Osteoblast (primary cell): ENCODE results near the gene XYLT1. TPM values are rescaled to one million over a fixed set of nuclear protein-coding genes. Genes with fewer than 3 reads are reported as not detected.

Experiments used
- DNase-seq: peaks from one replicate; pipeline ENCODE4 v3.0.0; 2011; ENCODE audit warnings: low spot score, mixed read lengths; ENCODE audit not compliant: insufficient read length; ENCODE audit errors: missing footprints
- H2AFZ ChIP-seq: 2 replicates; pipeline ENCODE4 v1.6.0; 2011; ENCODE audit warnings: mild to moderate bottlenecking, low read length
- H3K27ac ChIP-seq: 2 replicates; pipeline ENCODE4 v1.5.1; 2011; ENCODE audit warnings: mild to moderate bottlenecking, low read depth, low read length, moderate library complexity
- H3K27me3 ChIP-seq: 2 replicates; pipeline ENCODE4 v1.6.0; 2012; ENCODE audit warnings: mild to moderate bottlenecking, control low read depth, inconsistent platforms, low read length, moderate library complexity; ENCODE audit not compliant: insufficient read depth
- H3K36me3 ChIP-seq: 2 replicates; pipeline ENCODE4 v1.5.1; 2011; ENCODE audit warnings: mild to moderate bottlenecking, low read length, control low read depth, moderate library complexity; ENCODE audit not compliant: insufficient read depth
- H3K4me1 ChIP-seq: 2 replicates; pipeline ENCODE4 v1.5.1; 2011; ENCODE audit warnings: mild to moderate bottlenecking, low read length, control low read depth, moderate library complexity; ENCODE audit not compliant: insufficient read depth
- H3K4me2 ChIP-seq: 2 replicates; pipeline ENCODE4 v1.6.0; 2011; ENCODE audit warnings: mild to moderate bottlenecking, low read length; ENCODE audit not compliant: insufficient read depth
- H3K4me3 ChIP-seq: fragments of 200-600 bp; sonication (generic); 3 replicates; pipeline ENCODE4 v1.5.1; 2012; ENCODE audit warnings: mild to moderate bottlenecking, low read length, inconsistent platforms; ENCODE audit not compliant: insufficient read depth
- H3K79me2 ChIP-seq: 2 replicates; pipeline ENCODE4 v1.6.0; 2012; ENCODE audit warnings: mild to moderate bottlenecking, low read length, control low read depth, inconsistent platforms; ENCODE audit not compliant: insufficient read depth
- H3K9me3 ChIP-seq: 2 replicates; pipeline ENCODE4 v1.5.1; 2011; ENCODE audit warnings: low read depth, low read length, control low read depth
- H4K20me1 ChIP-seq: 2 replicates; pipeline ENCODE4 v1.6.0; 2012; ENCODE audit warnings: mild to moderate bottlenecking, low read length, control low read depth; ENCODE audit not compliant: insufficient read depth
- total RNA-seq: library from RNA; depleted of rRNA; stranded (reverse); fragments of >200 nt; gene quantifications from 2 replicates; pipeline ENCODE4 v1.2.3, GENCODE V29; 2012
- TF ChIP-seq, protein P1 (sequence below): IDR thresholded peaks from 2 replicates; pipeline ENCODE4 v1.5.1; 2011; ENCODE audit warnings: mild to moderate bottlenecking, low read depth, low read length, moderate library complexity; ENCODE audit errors: extremely low read depth

XYLT1 gene
- total RNA-seq, 1 donor, result 43.4 TPM

DNA sequence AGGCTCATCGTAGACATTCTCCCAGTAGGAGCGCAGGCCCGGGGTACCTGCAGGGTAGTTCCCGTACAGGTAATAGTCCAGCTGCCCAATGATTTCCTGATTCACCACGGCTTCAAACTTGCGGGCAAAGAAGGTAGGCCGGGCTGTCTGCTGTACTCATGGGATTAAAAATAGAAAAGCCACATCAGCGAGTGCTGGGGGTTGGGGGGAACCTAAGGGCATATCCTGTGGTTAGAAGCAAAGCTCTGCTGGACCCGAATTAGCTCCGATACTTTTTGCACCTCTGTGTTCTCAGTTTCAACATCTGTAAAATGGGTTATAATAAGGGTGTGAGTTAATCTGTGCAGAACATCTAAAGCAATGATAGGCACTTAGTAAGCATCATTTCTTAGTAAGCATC is 336.2 kb downstream of the XYLT1 start:
- H3K4me1 ChIP-seq, result no peaks in the 10 kb centered on the region
- H3K27me3 ChIP-seq, result no peaks in the 10 kb centered on the region
- peaks cover 16% of the 10 kb centered on the region for H3K36me3 ChIP-seq
- no peak overlapping the region for H3K4me2 ChIP-seq
- H2AFZ ChIP-seq, result no peak overlapping the region
- peaks cover 5% of the 10 kb centered on the region for H4K20me1 ChIP-seq
- TF ChIP-seq, protein P1, sequence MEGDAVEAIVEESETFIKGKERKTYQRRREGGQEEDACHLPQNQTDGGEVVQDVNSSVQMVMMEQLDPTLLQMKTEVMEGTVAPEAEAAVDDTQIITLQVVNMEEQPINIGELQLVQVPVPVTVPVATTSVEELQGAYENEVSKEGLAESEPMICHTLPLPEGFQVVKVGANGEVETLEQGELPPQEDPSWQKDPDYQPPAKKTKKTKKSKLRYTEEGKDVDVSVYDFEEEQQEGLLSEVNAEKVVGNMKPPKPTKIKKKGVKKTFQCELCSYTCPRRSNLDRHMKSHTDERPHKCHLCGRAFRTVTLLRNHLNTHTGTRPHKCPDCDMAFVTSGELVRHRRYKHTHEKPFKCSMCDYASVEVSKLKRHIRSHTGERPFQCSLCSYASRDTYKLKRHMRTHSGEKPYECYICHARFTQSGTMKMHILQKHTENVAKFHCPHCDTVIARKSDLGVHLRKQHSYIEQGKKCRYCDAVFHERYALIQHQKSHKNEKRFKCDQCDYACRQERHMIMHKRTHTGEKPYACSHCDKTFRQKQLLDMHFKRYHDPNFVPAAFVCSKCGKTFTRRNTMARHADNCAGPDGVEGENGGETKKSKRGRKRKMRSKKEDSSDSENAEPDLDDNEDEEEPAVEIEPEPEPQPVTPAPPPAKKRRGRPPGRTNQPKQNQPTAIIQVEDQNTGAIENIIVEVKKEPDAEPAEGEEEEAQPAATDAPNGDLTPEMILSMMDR, result no peak
- H3K27ac ChIP-seq, result no peak overlapping the region
- no peak overlapping the region for H3K4me3 ChIP-seq
- no peaks in the 10 kb centered on the region for H3K79me2 ChIP-seq
- no peaks in the 10 kb centered on the region for H3K9me3 ChIP-seq
- DNase-seq, result peak; percentile 46

DNA sequence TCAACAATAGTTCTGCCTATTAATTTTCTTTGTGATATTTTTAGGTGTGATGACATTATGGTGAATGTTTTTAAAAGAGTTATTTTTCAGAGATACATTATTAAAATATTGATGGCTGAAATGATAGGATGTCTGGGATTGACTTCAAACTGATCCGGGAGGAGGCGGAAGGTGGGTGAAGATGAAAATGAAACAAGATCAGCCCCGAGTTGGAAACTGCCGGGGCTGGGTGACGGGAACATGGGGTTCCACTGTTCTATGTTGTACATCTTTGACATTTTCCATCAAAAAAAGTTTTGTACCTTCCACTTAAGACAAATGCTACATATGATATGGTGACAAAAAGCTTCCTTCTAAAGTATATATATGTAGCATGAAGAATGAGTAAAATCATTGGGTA is 336.9 kb downstream of the XYLT1 start:
- H3K27me3 ChIP-seq, result no peaks in the 10 kb centered on the region
- H3K4me3 ChIP-seq, result no peak overlapping the region
- no peak for DNase-seq
- H2AFZ ChIP-seq, result no peak overlapping the region
- H3K4me1 ChIP-seq, result no peaks in the 10 kb centered on the region
- H3K9me3 ChIP-seq, result no peaks in the 10 kb centered on the region
- no peak overlapping the region for H3K27ac ChIP-seq
- H3K36me3 ChIP-seq, result peaks cover 16% of the 10 kb centered on the region
- H3K4me2 ChIP-seq, result no peak overlapping the region
- no peaks in the 10 kb centered on the region for H3K79me2 ChIP-seq
- TF ChIP-seq, protein P1, result no peak
- peaks cover 5% of the 10 kb centered on the region for H4K20me1 ChIP-seq

DNA sequence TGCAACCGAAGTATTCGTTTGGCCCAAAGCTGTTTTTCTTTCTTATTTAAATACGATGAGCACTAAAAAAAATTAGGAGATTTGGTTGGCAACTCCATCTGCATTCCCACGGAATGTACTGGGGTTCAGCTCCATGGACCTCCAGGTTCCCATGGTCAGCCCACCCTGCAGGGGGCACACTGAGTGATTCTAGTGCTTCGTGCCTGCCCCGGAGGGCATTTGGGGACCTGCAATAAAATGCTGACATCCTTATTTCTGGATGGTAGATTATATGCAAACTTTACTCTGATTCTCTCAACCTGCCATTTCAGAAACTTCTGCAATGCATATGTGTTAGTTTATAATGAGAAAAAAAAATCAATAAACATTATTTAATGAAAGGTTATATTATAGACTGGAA is 339.4 kb downstream of the XYLT1 start:
- no peaks in the 10 kb centered on the region for H3K9me3 ChIP-seq
- H2AFZ ChIP-seq, result no peak overlapping the region
- no peak for DNase-seq
- no peaks in the 10 kb centered on the region for H3K27me3 ChIP-seq
- H3K4me2 ChIP-seq, result no peak overlapping the region
- peaks cover 12% of the 10 kb centered on the region for H3K36me3 ChIP-seq
- H4K20me1 ChIP-seq, result no peaks in the 10 kb centered on the region
- H3K4me1 ChIP-seq, result no peaks in the 10 kb centered on the region
- H3K27ac ChIP-seq, result no peak overlapping the region
- TF ChIP-seq, protein P1, result no peak
- no peak overlapping the region for H3K4me3 ChIP-seq
- no peaks in the 10 kb centered on the region for H3K79me2 ChIP-seq

DNA sequence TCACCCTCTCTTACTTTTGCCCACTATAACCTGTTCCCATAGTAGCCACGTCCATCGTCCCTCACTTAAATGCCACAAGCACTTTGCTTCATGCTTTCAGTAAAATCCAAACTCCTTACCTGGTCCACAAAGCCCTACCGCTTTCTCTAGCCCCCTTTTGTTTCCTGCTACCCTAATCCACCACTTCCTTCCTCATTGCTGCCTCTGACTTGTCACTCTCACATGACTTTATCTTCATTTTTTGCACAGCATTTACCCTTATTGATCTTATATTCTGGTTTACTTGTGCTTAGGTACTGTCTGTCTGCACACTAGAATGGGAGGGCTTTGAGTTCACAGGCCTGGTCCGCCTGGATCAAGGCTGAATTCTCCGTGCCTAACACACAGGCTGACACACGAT is 340.0 kb downstream of the XYLT1 start:
- Histone ChIP-seq H3K9me3 (no peaks in the 10 kb centered on the region), H3K4me1 (no peaks in the 10 kb centered on the region), H2AFZ (no peak overlapping the region), H3K4me3 (no peak overlapping the region), H3K79me2 (no peaks in the 10 kb centered on the region), H3K27ac (no peak overlapping the region), H3K36me3 (peaks cover 12% of the 10 kb centered on the region), H4K20me1 (no peaks in the 10 kb centered on the region), H3K4me2 (no peak overlapping the region), H3K27me3 (no peaks in the 10 kb centered on the region)
- no peak for DNase-seq
- TF ChIP-seq, protein P1, result no peak
